HCT116 (cell line): ENCODE results near the gene CHRND.
A peak's percentile ranks its signal among the peaks of the same experiment; 100 is the strongest.

ENCODE experiments used
- CEBPB ChIP-seq: IDR thresholded peaks from 2 replicates; pipeline ENCODE4 v1.6.1; 2012; ENCODE audit warnings: low read depth
- EGR1 ChIP-seq: IDR thresholded peaks from 2 replicates; pipeline ENCODE4 v1.6.1; 2012; ENCODE audit warnings: low read depth
- EZH2 ChIP-seq: fragments of 200-600 bp; sonication (generic); IDR thresholded peaks from 2 replicates; pipeline ENCODE4 v1.6.1; 2017; ENCODE audit warnings: antibody characterized with exemption, mixed run types
- EZH2phosphoT487 ChIP-seq: fragments of 200-600 bp; IDR thresholded peaks from 2 replicates; pipeline ENCODE4 v1.6.1; 2018; ENCODE audit warnings: antibody characterized with exemption, borderline replicate concordance
- POLR2AphosphoS5 ChIP-seq: IDR thresholded peaks from 2 replicates; pipeline ENCODE4 v1.6.1; 2011; ENCODE audit warnings: mild to moderate bottlenecking, low read depth, low read length, moderate library complexity
- SIN3A ChIP-seq: IDR thresholded peaks from 2 replicates; pipeline ENCODE4 v1.6.1; 2012; ENCODE audit warnings: low read depth
- YY1 ChIP-seq: IDR thresholded peaks from 2 replicates; pipeline ENCODE4 v1.6.1; 2011; ENCODE audit warnings: low read length, low read depth, moderate library complexity, mild to moderate bottlenecking; ENCODE audit not compliant: insufficient replicate concordance; ENCODE audit errors: extremely low read depth
- ZFX ChIP-seq: fragments of 450-650 bp; IDR thresholded peaks from 2 replicates; pipeline ENCODE4 v1.6.1; 2017
- TF ChIP-seq, protein P1 (sequence below), 3 experiments: fragments of 200-600 bp in 1 of 3; sonication (generic) in 1 of 3; IDR thresholded peaks in 2 of 3; conservative IDR thresholded peaks in 1 of 3; 2 replicates each; pipeline ENCODE4 v1.5.1; 2012 to 2017; ENCODE audit warnings: low read depth in 2 of 3, low read length in 2 of 3, antibody characterized with exemption in 1 of 3, borderline replicate concordance in 1 of 3, control low read depth in 1 of 3, mild to moderate bottlenecking in 1 of 3, mixed read lengths in 1 of 3, mixed run types in 1 of 3, moderate library complexity in 1 of 3; ENCODE audit not compliant: insufficient read depth in 1 of 3
- TF ChIP-seq, protein P2 (sequence below): IDR thresholded peaks from 2 replicates; pipeline ENCODE4 v1.6.1; 2012; ENCODE audit warnings: low read depth

DNA sequence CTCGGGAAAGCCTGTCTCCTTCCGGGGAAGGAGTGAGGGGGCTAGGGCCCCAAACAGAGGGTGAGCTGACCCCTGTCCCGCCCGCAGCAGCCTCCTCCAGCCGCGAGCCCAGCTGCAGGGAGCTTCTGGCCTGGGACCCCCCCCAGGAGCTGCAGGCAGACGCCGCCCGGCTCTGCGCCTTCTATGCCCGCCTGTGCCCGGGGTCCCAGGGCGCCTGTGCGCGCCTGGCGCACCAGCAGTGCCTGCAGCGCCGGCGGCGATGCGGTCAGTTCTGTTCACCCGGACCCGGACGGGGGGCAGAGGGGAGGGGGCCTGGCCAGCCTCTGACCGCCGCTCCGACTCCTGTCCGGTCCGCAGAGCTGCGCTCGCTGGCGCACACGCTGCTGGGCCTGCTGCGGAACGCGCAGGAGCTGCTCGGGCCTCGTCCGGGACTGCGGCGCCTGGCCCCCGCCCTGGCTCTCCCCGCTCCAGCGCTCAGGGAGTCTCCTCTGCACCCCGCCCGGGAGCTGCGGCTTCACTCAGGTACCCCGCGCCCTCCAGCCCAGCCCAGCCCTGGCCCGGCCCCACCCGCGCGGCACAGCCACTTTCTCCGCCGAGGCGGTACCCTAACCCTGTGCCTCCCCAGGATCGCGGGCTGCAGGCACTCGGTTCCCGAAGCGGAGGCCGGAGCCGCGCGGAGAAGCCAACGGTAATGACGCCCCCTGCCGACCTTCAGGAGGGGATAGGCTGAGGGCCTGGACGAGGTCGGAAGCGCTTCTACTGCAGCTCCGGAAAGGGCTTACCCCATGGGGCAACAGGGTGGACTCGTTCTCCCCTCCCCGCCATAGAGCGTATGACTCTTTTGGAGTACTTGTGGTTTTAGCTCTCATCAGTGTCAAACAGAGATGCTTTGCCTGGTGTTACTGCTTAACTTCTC is 2.0 kb upstream of the CHRND start:
- no peak for TF ChIP-seq ZFX
- no peak for TF ChIP-seq EGR1
- TF ChIP-seq, protein P1, sequence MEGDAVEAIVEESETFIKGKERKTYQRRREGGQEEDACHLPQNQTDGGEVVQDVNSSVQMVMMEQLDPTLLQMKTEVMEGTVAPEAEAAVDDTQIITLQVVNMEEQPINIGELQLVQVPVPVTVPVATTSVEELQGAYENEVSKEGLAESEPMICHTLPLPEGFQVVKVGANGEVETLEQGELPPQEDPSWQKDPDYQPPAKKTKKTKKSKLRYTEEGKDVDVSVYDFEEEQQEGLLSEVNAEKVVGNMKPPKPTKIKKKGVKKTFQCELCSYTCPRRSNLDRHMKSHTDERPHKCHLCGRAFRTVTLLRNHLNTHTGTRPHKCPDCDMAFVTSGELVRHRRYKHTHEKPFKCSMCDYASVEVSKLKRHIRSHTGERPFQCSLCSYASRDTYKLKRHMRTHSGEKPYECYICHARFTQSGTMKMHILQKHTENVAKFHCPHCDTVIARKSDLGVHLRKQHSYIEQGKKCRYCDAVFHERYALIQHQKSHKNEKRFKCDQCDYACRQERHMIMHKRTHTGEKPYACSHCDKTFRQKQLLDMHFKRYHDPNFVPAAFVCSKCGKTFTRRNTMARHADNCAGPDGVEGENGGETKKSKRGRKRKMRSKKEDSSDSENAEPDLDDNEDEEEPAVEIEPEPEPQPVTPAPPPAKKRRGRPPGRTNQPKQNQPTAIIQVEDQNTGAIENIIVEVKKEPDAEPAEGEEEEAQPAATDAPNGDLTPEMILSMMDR (IDR thresholded peaks at IDR 0.05 in 2 of 3, conservative IDR thresholded peaks at IDR 0.05 in 1 of 3; ENCODE audit: borderline replicate concordance in 1 of 3, insufficient read depth in 1 of 3, low read depth in 2 of 3, low read length in 2 of 3): 0 out of 6 replicates have a peak, but pooled peaks of 2 of the 3 experiments have one; percentile 10 to 15
- TF ChIP-seq YY1: no peak
- TF ChIP-seq EZH2: no peak
- no peak for TF ChIP-seq POLR2AphosphoS5
- TF ChIP-seq CEBPB: no peak
- TF ChIP-seq, protein P2, sequence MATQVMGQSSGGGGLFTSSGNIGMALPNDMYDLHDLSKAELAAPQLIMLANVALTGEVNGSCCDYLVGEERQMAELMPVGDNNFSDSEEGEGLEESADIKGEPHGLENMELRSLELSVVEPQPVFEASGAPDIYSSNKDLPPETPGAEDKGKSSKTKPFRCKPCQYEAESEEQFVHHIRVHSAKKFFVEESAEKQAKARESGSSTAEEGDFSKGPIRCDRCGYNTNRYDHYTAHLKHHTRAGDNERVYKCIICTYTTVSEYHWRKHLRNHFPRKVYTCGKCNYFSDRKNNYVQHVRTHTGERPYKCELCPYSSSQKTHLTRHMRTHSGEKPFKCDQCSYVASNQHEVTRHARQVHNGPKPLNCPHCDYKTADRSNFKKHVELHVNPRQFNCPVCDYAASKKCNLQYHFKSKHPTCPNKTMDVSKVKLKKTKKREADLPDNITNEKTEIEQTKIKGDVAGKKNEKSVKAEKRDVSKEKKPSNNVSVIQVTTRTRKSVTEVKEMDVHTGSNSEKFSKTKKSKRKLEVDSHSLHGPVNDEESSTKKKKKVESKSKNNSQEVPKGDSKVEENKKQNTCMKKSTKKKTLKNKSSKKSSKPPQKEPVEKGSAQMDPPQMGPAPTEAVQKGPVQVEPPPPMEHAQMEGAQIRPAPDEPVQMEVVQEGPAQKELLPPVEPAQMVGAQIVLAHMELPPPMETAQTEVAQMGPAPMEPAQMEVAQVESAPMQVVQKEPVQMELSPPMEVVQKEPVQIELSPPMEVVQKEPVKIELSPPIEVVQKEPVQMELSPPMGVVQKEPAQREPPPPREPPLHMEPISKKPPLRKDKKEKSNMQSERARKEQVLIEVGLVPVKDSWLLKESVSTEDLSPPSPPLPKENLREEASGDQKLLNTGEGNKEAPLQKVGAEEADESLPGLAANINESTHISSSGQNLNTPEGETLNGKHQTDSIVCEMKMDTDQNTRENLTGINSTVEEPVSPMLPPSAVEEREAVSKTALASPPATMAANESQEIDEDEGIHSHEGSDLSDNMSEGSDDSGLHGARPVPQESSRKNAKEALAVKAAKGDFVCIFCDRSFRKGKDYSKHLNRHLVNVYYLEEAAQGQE: no peak
- no peak for TF ChIP-seq SIN3A
- no peak for TF ChIP-seq EZH2phosphoT487
